AG04450 (cell line): ENCODE measurements around the gene SLC29A3. TPM values are rescaled to one million over a fixed set of nuclear protein-coding genes. Genes with fewer than 3 reads are reported as not detected.

ENCODE experiments used
- CTCF ChIA-PET: fragments of 300-600, 350-600 bp; formaldehyde crosslinking; extraction: SDS; loops from one replicate; lab custom pipeline; 2022; ENCODE audit warnings: antibody characterized with exemption, inconsistent platforms; lab: Charles Lee
- POLR2A ChIA-PET: fragments of 350-600 bp; formaldehyde crosslinking; extraction: SDS; loops from one replicate; lab custom pipeline; 2021; ENCODE audit warnings: antibody characterized with exemption, inconsistent platforms; lab: Yijun Ruan, JAX
- DNase-seq: peaks from one replicate; pipeline ENCODE4 v3.0.0-alpha.2; 2011; ENCODE audit warnings: low read depth, low spot score
- H3K27ac ChIP-seq: one replicate; pipeline ENCODE4 v1.5.1; 2012; ENCODE audit warnings: low read depth, low read length, control low read depth
- H3K27me3 ChIP-seq: one replicate; pipeline ENCODE4 v1.6.0; 2012; ENCODE audit warnings: low read length; ENCODE audit not compliant: control insufficient read depth, insufficient read depth
- H3K4me3 ChIP-seq: 2 replicates; pipeline ENCODE4 v1.5.1; 2011; ENCODE audit warnings: mild to moderate bottlenecking, low read depth, low read length, control low read depth
- H3K9me3 ChIP-seq: 2 replicates; pipeline ENCODE4 v1.5.1; 2012; ENCODE audit warnings: low read length; ENCODE audit not compliant: control insufficient read depth, insufficient read depth
- CTCF ChIP-seq: IDR thresholded peaks from 2 replicates; pipeline ENCODE4 v1.5.1; 2011; ENCODE audit warnings: low read depth, low read length, control low read depth, inconsistent platforms
- polyA plus RNA-seq: library from polyadenylated mRNA; depleted of rRNA; stranded (reverse); fragments of >200 nt; gene quantifications from 2 replicates; pipeline ENCODE4 v1.2.3, GENCODE V29; 2011

SLC29A3 gene
- polyA plus RNA-seq, 1 experiment = 2.4 TPM

- TF ChIP-seq CTCF = no peak
- Histone ChIP-seq H3K27me3 (peaks cover 72% of the 10 kb centered on the region), H3K9me3 (peaks cover 5% of the 10 kb centered on the region; the same call in 1 of the 2 replicates), H3K27ac (no peak within 1 kb of the TSS), H3K4me3 (no peak within 1 kb of the TSS)
- no peak for DNase-seq
- ChIA-PET POLR2A (no interaction called here), CTCF (no interaction called here)
Observed at GRCh38 chr10:71396711-71397295, 77.7 kb downstream of the SLC29A3 start, which contains the start of gene CDH23. Gene CDH23 (plus strand): TSS chr10:71396920. CDS start chr10:71439832, 42,912 bp downstream.

GRCh38 chr10:71397296-71398212, 78.5 kb downstream of the SLC29A3 start:
- DNase-seq = no peak
- Histone ChIP-seq H3K9me3 (peaks cover 5% of the 10 kb centered on the region; the same call in 1 of the 2 replicates), H3K4me3 (no peak overlapping the region), H3K27ac (no peak overlapping the region), H3K27me3 (peaks cover 67% of the 10 kb centered on the region)
- TF ChIP-seq CTCF = no peak
- ChIA-PET CTCF (interaction anchor here (1.0 to 1.6 kb wide), 2 partner anchors 13 to 173 kb away, joined by 3 to 7 read pairs; no protein-coding TSS in a partner anchor), POLR2A (no interaction called here)

- DNase-seq = no peak
- CTCF ChIA-PET = interaction anchor here (1.6 kb wide), 1 partner anchor 15 kb away, joined by 7 read pairs; no protein-coding TSS in a partner anchor
- no peak for TF ChIP-seq CTCF
- H3K27me3 ChIP-seq = peaks cover 58% of the 10 kb centered on the region
- peaks cover 5% of the 10 kb centered on the region; the same call in 1 of the 2 replicates for H3K9me3 ChIP-seq
- no peak overlapping the region for H3K4me3 ChIP-seq
- H3K27ac ChIP-seq = no peak overlapping the region
- POLR2A ChIA-PET = no interaction called here
Observed at GRCh38 chr10:71398976-71399375, 79.9 kb downstream of the SLC29A3 start.

GRCh38 chr10:71399946-71400345, 80.9 kb downstream of the SLC29A3 start:
- ChIA-PET POLR2A (no interaction called here), CTCF (no interaction called here)
- peaks cover 5% of the 10 kb centered on the region; the same call in 1 of the 2 replicates for H3K9me3 ChIP-seq
- H3K27ac ChIP-seq = no peak overlapping the region
- DNase-seq = no peak
- H3K27me3 ChIP-seq = peaks cover 53% of the 10 kb centered on the region
- no peak for TF ChIP-seq CTCF
- H3K4me3 ChIP-seq = no peak overlapping the region
